Activated CD8-positive, alpha-beta memory T cell treated with anti-CD3 and anti-CD28 coated beads, Interleukin-2, amount 50 U/mL, for 4 hours (primary cell): ENCODE results near the gene MILR1.
"Not testable (repeated sequence)": the region's sequence is repeated elsewhere in the genome, so short reads cannot be mapped to it uniquely, and the experiment has no call there.

Source experiments
- DNase-seq: peaks from one replicate; pipeline ENCODE4 v3.0.0-alpha.2; 2020

MILR1 gene

DNA sequence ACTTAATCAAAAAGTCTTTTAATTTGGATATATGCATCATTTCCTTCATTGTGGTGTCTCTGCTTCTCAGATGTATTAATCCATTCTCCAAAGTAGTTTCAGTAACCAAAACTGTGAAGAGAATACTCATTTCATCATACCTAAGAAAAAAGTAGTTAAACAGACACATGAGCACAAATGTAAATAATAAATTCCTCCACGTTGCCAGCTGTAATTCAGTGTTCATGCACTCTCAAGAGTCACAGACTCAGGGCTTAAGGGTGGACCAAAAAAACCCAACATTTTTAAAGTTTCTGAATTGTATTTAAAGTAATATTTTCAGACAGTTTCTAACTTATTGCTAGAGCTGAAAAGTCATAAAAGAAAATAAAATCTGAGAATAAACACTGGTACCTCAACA lies 28.9 kb downstream of the MILR1 start:
- DNase-seq, result no peak

DNA sequence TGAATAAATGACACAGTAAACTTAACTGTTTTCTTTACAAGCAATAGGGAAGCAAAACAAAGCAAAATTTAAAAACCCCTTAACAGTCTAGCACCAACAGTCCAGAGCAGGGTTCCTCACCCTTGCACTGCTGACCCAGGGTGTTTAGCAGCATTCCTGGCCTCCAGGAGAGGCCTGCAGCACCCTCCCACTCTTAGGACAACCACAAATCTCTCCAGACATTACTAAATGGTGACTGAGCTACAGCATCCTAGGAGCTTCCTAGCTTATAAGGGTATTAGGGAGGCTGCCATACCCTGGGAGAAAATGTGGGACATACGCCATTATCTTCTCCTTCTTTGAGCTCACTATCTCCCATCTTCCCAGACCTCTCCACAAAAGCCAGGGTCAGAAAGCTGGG lies 32.0 kb downstream of the MILR1 start:
- no peak for DNase-seq

DNA sequence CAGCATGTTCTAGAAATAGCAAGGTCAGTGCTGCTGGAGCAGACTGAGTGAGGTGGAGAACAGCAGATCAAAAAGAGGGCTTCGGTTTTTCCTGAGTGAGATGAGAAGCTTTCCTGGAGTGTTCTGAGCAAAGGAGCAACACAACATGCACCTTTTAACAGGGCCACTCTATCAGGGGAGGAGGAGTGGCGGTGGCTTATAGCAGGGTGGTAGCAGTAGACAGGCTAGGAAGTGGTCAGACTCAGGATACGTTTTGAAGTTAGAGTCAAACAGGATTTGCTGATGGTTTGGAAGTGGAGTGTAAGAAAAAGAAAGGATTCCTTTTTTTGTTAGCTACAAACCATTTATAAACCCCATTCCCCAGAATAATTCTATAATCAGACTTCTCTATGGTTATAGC lies 35.5 kb downstream of the MILR1 start:
- no peak for DNase-seq

DNA sequence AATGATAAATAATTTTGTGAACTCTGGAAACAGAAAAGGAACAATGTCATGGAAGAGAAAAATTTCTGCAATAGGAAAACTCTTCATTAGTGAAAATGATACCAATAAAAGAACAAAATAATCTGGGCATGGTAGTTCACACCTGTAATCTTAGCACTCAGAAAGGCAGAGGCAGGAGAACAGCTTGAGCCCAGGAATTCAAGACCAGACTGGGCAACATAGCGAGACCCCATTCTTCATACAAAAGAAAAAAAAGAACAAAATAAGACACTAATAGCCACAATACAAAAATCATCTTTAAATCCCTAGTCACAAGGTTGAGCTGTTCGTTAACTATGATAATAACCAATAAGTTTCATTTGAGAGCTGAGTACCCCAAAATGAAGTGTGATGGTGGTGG lies 39.4 kb downstream of the MILR1 start:
- no peak for DNase-seq

DNA sequence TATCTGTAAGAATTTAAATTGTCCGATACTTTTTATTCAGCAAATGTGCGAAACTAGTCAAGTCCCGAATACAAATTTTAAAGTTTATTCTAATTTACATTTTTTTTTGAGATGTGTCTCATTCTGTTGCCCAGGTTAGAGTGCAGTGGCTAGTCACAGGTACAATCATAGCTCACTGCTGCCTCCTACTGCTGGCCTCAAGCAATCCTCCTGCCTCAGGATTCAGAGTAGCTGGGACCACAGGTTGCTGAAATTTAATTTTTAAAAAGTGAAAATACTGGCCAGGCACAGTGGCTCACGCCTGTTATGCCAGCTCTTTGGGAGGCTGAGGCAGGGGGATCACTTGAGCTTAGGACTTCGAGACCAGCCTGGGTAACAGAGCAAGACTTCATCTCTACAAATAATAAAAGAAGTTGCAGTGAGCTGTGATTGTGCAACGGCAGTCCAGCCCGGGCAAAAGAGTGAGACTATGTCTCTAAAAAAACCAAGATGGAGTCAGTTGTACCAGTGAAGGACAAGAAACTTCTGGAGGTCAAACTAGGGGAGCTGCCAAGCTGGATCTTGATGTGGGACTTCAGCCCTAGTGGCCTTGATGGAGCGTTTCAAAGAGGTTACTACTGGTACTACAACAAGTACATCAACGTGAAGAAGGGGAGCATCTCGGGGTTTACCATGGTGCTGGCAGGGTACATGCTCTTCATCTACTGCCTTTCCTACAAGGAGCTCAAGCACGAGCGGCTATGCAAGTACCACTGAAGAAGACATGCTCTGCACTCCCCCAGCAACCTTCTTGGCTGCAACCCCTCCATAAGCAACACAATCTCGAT lies 42.3 kb downstream of the MILR1 start:
- DNase-seq, result peak; percentile 50

DNA sequence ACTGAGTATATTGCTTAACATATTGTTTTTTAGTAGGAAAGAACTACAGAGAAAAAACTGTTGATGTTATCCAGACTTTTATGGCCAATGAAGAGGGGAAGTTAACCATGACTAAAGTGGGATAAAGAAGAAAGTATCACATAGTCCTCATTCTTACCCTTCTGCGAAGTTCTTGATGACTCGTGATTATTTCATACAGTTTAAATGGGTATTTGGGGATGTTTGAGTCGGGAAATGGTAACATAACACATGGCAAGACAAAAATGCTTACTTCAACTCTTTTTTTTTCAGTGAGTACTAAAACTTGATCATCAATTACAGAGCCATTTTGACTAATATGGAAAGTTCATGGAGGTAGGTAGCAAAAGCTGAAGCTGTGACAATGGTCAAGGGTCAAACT lies 43.1 kb downstream of the MILR1 start:
- no peak for DNase-seq

DNA sequence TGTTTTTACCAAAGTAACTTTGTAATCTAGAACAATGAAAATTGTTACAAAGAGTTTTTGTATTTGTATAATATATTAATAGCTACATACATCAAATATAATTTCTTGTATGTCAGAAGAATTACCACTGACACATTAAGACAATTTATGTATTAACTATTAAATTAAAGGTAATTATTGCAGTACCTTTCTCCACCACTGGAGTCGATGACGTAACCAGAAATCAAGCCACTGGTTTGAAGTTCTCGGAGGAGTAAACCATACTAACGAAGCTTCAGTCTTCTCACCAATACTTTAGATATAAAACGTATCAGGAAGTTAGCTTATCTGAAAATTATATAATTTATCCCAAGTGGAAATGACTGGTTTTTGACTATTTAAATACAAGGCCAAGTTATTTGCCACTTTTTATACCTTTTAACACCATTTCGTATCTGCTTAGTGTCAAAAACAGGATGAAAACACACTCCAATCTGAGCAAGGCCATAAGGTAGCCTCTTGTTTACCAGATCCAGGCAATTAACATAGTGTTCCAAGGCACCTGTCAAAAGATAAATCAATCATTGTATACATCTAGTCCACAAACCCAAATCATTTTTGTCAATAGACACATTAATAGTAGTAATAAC lies 43.7 kb downstream of the MILR1 start:
- DNase-seq, result no peak

DNA sequence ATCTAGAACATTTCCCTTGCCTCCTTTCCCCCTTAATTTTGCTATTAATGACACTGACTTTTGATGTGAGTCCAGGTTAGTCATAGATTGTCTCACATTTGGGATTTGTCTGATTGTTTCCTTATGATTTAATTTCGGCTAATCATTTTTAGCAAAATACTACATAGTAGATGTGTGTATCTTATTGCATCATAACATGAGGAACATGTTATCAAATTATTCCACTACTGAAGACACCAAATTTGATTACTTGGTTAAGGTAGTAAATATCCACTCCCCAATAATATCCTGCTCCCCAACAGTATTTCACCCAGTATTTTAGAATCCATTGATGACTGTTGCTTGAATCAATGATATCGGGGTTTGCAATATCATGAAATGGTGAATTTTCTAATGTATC lies 45.2 kb downstream of the MILR1 start:
- DNase-seq, result no peak

DNA sequence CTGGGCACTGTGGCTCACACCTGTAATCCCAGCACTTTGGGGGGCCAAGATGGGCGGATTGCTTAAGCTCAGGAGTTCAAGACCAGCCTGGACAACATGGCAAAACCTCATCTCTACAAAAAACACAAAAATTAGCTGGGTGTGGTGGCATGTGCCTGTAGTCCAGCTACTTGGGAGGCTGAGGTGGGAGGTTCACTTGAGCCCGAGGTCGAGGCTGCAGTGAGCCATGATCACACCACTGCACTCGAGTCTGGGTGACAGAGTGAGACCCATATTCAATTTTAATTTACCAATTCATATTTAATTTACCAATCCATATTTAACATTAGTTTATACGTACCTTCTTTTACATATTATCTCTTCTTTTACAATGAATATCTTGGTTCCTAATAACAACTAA lies 46.4 kb downstream of the MILR1 start:
- DNase-seq, result not testable (repeated sequence)

DNA sequence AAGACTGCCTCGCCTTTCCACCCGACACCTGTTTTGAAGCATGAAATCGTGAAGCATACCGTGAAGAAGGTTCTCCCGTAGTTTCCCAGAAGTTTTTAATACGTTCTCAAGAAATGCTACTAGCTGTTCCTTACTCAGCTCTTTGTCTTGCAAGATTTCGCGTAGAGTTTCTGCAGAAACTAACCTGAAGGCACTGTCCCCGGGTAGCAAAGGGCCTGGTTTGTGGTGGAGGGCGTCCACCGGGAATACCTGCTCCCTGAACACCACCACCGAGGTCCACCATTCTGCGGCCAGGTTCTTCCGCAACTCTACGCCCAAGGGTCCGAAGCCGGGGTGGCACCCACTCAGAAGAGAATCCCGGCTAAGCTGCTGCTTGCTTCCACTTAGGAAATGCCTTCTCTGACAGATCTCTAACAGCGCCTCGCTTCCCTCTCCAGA lies 47.5 kb downstream of the MILR1 start:
- no peak for DNase-seq

DNA sequence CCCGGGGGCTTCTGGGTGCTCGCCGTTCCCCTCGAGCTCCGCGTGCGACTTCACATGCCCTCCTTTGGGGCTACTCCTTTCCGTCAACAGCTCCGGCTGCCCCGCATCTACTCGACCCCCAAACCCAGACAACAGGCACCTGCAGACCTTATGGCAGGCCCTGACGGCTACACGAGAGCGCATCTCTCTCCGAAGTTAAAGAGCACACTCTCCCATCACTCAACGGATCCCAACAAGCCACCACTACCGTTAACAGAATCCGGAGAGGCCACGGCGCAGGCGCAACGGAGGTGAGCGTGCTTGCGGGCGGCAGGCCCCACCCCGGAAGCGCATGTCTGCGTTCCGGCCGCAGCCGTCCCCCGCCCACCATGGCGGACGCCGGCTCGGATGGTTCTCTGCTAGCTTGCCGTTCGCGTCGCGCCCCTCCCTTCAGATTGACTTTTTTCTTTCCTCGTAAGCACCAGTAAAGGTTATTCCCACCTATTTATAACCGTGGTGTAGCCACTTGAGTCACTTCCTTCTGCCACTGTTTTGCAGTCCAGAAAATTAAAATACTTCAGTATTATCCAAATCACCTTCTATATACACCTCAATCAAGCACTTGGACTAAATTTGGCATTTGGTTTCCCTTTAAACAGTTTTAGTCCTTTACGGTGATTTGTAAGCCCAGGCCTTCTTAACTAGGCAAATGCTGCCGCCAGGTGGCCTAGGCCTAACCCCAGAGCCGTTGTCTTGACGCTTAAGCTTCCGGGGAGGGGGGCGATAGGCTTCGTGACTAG lies 48.1 kb downstream of the MILR1 start, which contains the start of gene POLG2:
Gene POLG2, minus strand, starts transcription at position 269 of the 779 bp plus-strand sequence. Its CDS starts 86 bp downstream, at position 183.
- peak; percentile 95 for DNase-seq

DNA sequence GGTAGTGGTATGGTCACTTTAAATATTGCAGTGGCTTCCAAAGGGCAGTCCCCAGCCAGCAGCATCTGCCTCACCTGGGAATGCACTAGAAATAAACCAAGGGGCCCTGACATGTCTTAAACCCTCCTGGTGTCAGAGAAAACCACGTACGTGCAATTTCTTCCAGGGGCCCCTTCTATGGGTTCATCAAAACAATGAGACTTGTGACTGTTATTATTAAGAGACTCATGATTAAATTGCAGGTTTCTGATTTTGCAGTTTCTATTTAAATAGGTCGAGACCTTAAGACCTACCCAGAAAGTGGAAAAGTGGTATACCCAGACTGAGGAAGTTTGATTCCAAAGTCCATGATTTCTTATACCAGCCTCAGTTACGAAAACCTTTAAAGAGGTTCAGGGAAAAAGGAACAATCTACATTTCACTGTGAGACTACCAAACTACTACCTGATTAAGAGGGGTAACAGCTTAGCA lies 48.7 kb downstream of the MILR1 start:
- no peak for DNase-seq

DNA sequence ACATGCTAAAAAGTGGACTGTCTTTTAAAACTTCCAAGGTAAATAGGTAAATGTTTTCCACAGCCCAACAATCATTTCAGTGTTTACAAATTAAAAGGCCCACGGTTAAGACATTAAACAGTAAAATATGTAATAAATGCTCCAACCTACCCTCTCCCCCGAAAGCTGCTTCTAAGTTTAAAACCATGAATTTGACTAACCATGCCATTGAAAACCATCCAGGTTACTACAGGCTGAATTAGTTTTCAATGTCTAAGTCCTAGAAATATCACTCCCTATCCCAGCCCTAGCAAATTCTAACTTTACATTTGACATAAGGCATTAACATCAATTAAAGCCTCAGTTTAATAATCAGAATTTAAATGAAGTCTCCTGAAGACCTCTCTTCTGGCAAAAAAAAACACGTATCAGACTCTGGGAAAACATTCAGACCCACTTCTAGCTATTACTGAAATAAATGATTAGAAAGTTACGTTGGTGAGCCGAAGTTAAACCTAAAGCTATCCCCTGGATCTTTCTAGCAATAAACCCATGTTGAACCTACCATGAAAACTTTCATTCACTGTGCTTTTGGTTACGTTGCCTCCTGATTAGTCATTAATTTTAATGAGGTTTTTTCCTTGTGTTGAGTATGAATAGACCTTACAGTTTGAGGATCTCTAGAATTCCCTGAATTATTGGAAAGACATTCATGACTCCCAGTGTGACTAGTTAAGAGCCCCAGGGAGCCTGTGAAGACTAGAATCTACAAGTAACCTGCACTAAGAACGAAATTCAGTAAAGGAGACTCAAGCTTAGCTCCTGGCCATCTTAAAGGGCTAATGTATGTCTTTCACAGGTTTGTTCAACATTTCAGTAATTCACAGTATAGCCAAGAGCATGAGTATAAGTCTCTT lies 49.6 kb downstream of the MILR1 start:
- no peak for DNase-seq

DNA sequence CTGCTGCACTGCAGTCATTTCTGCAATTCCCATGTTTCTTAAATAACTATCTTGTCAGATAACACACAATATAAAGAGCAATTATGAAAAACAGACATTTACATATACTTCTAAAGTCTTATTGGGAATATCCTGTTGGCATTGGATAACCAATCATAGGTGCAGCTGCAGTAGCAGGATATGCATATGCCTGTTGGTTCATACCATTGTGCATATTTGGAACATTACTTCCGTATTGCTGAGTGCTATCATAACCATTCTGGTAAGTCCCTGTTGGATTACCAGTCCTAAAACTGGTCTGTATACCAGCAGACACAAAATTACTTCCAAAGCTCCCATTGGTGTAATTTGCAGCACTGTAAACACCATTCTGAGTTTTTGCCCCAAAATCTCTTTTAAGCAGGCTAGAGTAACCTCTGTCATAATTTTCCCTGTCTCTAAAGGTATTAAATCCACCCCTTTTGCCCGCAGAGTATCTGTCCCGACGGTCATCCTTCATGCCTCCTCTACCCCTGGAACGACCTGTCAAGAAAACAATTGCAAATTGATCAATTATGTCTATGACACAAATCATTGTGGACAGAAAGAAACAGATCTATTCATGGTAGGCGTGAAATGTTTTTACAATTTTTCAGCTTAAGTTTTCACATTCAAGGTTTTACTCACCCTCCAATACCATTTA lies 51.0 kb downstream of the MILR1 start:
- no peak for DNase-seq

DNA sequence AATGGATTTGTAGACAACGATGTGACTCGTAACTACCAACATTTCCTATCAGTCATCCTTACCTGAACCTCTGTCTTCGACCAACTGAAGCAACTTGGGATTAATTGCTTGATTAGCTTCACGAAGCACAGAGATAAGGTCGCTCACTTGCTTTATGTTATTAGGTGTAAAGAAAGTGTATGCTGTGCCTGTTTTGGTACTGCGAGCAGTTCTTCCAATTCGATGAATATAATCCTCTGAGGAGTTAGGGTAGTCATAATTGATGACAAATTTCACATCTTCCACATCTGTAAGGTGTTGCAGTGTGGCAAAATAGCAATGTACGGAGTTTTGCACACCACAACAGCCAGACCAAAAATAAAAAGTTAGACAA lies 51.6 kb downstream of the MILR1 start:
- no peak for DNase-seq

DNA sequence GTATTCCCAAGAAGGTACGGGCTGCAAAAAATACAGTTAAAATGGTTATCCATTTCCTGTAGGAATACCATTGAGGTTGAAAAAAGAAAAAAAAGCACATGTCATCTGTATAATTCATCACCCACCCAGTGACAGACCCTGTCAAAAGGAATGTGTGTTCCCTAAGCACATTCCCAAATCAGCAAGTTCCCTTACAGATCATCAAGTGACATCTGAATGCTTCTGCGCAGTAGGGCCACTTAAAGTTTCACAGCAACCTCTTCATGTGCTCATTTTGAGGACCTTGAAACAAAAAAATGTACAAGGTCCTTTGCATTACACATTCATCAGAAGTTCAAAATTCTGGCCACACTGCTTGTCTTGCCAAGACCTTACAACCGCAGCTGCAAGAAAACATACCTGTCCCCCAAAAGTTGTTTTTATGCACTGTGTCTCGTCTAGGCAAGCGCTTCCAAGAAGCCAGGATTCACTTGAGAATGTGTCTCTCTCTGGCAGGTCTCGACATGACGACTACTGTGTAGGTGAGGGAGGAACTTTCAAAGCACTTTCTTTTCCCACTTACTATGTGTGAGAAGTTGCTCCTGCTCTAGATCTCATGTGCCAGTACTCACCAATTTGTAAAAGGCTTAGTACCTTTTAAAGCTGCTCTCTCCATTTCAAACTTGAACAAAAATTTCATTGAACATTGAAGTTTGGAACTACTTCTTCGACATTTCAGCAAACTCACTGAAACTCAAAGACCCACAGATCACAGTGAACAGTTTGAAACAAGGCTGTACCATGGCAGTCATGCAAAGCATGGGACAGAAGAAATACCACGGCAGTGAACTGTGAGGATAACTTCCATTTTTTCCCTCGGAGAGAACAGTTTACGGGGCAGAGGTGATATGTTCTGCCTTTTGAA lies 52.2 kb downstream of the MILR1 start:
- DNase-seq, result no peak

DNA sequence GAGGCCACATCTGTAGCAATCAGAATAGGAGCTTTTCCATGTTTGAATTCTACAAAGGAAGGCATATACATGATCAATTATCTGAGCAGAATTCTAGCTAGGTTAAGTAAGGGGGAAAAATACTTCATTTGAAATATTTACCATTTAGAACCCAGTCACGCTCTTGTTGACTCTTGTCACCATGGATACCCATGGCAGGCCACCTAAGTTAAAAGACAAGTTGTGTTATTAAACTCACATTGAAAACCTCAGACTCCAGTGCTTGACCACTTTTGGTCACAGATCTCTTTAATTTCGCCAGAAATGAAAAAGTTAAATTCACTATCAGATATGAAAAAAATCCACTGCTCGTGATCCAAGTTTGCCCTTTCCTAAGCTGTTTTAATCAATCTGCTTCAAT lies 53.1 kb downstream of the MILR1 start:
- no peak for DNase-seq

DNA sequence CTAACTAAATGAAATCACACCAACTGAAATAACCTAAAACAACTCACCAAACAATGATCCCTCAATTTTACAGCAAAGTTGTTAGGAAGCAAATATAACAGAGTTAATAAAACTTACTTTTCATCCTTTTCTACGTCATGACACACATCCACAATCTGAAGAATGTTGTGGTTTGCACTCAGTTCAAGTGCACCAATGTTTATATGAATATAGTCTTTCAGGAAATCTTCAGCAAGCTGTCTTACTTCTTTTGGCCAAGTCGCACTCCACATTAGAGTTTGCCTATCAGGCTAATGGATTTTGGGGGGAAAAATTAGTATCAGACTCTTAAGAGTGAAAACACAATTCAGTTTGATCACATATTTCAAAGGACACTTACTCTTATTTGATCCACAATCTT lies 53.9 kb downstream of the MILR1 start:
- DNase-seq, result no peak

DNA sequence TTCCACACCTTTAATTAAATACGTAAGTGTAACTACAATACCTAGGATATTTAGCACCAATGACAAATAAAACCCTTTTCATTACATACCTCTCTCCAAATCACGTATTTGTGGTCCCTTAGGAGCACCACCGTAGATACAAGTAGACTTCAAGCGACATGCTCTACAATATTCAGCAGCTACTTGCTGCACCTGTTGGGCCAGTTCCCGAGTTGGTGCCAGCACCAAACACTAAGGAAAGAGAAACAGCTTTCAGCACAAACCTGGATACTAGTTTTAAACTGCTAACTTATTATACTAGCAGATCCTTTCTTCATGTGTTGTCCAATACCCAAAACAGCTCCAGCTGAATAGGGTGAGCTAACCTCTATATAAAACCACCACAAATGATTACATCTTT lies 54.4 kb downstream of the MILR1 start:
- no peak for DNase-seq

DNA sequence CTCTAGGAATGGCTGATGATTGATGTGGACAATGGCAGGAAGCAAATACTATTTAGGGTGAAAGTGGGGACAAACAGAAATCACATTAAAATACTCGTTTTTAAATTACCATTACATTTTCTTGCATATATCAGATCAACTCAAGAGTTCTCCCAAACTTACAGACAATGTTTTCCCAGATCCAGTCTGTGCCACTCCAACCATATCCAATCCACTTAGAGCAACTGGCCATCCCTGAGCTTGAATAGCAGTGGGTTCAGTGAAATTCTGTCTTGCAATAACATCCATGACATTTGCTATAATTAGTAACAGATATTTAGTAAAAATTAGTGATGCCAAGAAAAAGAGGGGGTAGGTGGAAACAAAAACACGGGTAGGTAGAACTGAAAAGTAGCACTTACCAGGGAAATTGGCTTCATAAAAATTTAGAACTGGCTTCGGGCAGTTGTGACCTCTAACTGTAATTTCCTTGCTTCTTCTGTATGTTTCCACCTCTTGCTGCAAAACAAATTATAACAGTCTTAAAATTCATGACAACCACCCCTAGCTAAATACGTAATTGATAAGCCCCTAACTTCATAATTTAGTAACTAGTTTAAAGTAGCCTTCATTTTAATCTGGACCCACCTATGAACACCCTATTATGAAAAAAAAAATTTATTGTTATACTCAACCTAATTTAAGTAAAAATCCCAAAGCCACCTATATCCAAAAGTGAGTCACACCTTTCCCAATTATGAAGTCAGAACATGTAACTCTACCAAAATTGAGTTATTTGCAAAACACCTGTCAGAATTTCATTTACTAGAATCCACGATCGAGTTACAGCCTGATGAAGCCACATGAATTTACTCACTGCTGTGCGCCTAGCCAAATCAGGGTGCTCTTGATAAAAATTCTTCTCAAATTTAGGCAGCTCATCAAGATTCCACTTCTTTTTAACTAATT lies 55.2 kb downstream of the MILR1 start:
- DNase-seq, result no peak
